Panc1 (cell line): Measurements from ENCODE around the gene INIP.

Experiments
- CTCF ChIP-seq: fragments of 450-650 bp; IDR thresholded peaks from 2 replicates; pipeline ENCODE4 v1.5.1; 2017; ENCODE audit warnings: mild to moderate bottlenecking
- POLR2AphosphoS5 ChIP-seq: IDR thresholded peaks from 2 replicates; pipeline ENCODE4 v1.6.1; 2012; ENCODE audit warnings: mild to moderate bottlenecking, low read depth, low read length, moderate library complexity

GRCh38 chr9:112696461-112696860 is 21.5 kb downstream of the INIP start:
- TF ChIP-seq CTCF (no peak), POLR2AphosphoS5 (no peak)
